ENCODE measurements around the gene PER2. TPM values are rescaled to one million over a fixed set of nuclear protein-coding genes. Genes with fewer than 3 reads are reported as not detected.

Gene PER2
- total and polyA plus RNA-seq, 2 of the 13 experiments (the other 11 are each of a cell fraction or from before 2014, with no cell fraction given): 5.1 to 9.4 TPM

DNA sequence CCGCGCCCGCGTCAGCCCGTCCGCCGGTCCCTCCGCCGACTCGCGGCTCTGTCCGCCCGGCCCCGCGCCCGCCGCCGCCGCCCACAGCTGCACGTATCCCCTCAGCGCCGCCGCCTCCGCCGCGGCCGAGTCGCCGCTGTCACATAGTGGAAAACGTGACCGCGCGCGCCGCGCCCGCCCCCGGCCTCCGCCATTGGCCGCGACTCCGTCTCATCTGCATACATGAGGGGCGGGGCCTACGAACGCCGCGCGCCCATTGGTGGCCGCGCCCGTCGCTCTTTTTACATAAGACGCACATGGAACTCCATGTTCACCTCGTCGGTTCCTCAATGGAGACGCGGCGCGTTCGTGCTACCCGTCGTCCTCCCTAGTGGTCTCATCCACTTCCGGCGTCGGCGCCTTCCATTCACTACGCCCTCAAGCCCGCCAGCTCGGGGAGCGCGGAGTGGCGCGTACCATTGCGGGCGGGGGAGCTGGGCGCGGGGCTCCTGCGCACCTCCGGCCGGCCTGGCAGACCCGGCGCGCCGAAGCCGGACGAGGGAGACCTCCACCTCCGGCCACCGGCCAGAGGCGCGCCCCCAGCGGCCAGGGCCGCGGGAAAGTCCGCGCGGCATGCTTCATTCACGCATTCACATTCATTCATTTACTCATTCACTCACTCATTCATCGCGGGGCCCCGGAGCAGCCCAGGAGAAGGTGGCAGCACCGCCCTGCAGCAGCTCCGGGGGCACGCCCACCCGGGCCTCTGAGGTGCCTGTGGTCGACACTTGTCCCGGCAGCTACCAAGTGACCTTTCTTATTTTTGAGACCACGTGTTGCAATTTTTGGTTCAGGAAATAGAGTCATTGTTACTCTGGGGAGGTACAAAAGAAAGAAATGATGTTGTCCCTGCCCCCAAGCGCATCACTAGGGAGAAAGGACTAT lies 502 bp upstream of the PER2 start (continued):
- TF ChIP-seq, protein P1, sequence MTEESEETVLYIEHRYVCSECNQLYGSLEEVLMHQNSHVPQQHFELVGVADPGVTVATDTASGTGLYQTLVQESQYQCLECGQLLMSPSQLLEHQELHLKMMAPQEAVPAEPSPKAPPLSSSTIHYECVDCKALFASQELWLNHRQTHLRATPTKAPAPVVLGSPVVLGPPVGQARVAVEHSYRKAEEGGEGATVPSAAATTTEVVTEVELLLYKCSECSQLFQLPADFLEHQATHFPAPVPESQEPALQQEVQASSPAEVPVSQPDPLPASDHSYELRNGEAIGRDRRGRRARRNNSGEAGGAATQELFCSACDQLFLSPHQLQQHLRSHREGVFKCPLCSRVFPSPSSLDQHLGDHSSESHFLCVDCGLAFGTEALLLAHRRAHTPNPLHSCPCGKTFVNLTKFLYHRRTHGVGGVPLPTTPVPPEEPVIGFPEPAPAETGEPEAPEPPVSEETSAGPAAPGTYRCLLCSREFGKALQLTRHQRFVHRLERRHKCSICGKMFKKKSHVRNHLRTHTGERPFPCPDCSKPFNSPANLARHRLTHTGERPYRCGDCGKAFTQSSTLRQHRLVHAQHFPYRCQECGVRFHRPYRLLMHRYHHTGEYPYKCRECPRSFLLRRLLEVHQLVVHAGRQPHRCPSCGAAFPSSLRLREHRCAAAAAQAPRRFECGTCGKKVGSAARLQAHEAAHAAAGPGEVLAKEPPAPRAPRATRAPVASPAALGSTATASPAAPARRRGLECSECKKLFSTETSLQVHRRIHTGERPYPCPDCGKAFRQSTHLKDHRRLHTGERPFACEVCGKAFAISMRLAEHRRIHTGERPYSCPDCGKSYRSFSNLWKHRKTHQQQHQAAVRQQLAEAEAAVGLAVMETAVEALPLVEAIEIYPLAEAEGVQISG (CRISPR knock-in tag; IDR thresholded peaks at IDR 0.05): peak; percentile 78
- TF ChIP-seq RAD51 (IDR thresholded peaks at IDR 0.05; ENCODE audit: borderline replicate concordance) (no peak), GATAD2A (CRISPR knock-in tag; IDR thresholded peaks at IDR 0.05) (peak; percentile 49), NCOR1 (IDR thresholded peaks at IDR 0.05; ENCODE audit: borderline replicate concordance, low read length) (no peak; the same call in 1 of the 2 replicates), ZNF264 (CRISPR knock-in tag; IDR thresholded peaks at IDR 0.05) (no peak), HDAC1 (CRISPR knock-in tag; IDR thresholded peaks at IDR 0.05) (peak; percentile 96), ZFP1 (CRISPR knock-in tag; IDR thresholded peaks at IDR 0.05) (0 out of 2 replicates have a peak, but pooled peaks have one; percentile 29), ZFX (CRISPR knock-in tag; IDR thresholded peaks at IDR 0.05; ENCODE audit: low read depth) (peak; percentile 88), DR1 (CRISPR knock-in tag; IDR thresholded peaks at IDR 0.05) (peak; percentile 47; the same call in 1 of the 2 replicates)
- TF ChIP-seq, protein P2, sequence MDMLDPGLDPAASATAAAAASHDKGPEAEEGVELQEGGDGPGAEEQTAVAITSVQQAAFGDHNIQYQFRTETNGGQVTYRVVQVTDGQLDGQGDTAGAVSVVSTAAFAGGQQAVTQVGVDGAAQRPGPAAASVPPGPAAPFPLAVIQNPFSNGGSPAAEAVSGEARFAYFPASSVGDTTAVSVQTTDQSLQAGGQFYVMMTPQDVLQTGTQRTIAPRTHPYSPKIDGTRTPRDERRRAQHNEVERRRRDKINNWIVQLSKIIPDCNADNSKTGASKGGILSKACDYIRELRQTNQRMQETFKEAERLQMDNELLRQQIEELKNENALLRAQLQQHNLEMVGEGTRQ (IDR thresholded peaks at IDR 0.05; ENCODE audit: low read depth, low read length): no peak
- TF ChIP-seq, protein P2 (CRISPR knock-in tag; IDR thresholded peaks at IDR 0.05; ENCODE audit: borderline replicate concordance): no peak
- TF ChIP-seq, protein P3, sequence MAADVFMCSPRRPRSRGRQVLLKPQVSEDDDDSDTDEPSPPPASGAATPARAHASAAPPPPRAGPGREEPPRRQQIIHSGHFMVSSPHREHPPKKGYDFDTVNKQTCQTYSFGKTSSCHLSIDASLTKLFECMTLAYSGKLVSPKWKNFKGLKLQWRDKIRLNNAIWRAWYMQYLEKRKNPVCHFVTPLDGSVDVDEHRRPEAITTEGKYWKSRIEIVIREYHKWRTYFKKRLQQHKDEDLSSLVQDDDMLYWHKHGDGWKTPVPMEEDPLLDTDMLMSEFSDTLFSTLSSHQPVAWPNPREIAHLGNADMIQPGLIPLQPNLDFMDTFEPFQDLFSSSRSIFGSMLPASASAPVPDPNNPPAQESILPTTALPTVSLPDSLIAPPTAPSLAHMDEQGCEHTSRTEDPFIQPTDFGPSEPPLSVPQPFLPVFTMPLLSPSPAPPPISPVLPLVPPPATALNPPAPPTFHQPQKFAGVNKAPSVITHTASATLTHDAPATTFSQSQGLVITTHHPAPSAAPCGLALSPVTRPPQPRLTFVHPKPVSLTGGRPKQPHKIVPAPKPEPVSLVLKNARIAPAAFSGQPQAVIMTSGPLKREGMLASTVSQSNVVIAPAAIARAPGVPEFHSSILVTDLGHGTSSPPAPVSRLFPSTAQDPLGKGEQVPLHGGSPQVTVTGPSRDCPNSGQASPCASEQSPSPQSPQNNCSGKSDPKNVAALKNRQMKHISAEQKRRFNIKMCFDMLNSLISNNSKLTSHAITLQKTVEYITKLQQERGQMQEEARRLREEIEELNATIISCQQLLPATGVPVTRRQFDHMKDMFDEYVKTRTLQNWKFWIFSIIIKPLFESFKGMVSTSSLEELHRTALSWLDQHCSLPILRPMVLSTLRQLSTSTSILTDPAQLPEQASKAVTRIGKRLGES (CRISPR knock-in tag; IDR thresholded peaks at IDR 0.05; ENCODE audit: borderline replicate concordance): no peak
- TF ChIP-seq, protein P4, sequence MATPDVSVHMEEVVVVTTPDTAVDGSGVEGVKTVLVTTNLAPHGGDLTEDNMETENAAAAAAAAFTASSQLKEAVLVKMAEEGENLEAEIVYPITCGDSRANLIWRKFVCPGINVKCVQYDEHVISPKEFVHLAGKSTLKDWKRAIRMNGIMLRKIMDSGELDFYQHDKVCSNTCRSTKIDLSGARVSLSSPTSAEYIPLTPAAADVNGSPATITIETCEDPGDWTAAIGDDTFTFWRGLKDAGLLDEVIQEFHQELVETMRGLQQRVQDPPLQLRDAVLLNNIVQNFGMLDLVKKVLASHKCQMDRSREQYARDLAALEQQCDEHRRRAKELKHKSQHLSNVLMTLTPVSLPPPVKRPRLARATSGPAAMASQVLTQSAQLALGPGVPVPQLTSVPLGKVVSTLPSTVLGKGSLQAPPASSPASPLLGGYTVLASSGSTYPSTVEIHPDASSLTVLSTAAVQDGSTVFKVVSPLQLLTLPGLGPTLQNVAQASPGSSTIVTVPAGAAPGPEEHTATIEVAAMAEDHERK (CRISPR knock-in tag; IDR thresholded peaks at IDR 0.05; ENCODE audit: low read depth): peak; percentile 79
- TF ChIP-seq, protein P5, sequence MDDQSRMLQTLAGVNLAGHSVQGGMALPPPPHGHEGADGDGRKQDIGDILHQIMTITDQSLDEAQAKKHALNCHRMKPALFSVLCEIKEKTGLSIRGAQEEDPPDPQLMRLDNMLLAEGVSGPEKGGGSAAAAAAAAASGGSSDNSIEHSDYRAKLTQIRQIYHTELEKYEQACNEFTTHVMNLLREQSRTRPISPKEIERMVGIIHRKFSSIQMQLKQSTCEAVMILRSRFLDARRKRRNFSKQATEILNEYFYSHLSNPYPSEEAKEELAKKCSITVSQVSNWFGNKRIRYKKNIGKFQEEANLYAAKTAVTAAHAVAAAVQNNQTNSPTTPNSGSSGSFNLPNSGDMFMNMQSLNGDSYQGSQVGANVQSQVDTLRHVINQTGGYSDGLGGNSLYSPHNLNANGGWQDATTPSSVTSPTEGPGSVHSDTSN (CRISPR knock-in tag; IDR thresholded peaks at IDR 0.05; ENCODE audit: borderline replicate concordance): peak; percentile 93; the same call in 1 of the 2 replicates
- TF ChIP-seq, protein P6, sequence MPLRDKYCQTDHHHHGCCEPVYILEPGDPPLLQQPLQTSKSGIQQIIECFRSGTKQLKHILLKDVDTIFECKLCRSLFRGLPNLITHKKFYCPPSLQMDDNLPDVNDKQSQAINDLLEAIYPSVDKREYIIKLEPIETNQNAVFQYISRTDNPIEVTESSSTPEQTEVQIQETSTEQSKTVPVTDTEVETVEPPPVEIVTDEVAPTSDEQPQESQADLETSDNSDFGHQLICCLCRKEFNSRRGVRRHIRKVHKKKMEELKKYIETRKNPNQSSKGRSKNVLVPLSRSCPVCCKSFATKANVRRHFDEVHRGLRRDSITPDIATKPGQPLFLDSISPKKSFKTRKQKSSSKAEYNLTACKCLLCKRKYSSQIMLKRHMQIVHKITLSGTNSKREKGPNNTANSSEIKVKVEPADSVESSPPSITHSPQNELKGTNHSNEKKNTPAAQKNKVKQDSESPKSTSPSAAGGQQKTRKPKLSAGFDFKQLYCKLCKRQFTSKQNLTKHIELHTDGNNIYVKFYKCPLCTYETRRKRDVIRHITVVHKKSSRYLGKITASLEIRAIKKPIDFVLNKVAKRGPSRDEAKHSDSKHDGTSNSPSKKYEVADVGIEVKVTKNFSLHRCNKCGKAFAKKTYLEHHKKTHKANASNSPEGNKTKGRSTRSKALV (CRISPR knock-in tag; IDR thresholded peaks at IDR 0.05): no peak; the same call in 1 of the 2 replicates
